ENCODE data around the gene TMED1. TPM values are rescaled to one million over a fixed set of nuclear protein-coding genes. Genes with fewer than 3 reads are reported as not detected.

Gene TMED1
- total and polyA plus RNA-seq, 2 donors (not counting 3 experiments of a cell fraction or from before 2014, with no cell fraction given), result 31.2 to 60.4 TPM

GRCh38 chr19:10835089-10835753 lies 791 bp downstream of the TMED1 start:
- Histone ChIP-seq H3K4me2 (ENCODE audit: insufficient read depth, low read length) (peak overlapping the region; percentile 36), H3K4me1 (ENCODE audit: control insufficient read depth, extremely low read depth, insufficient read depth, low read length) (peaks cover 9% of the 10 kb centered on the region), H3K9me3 (replicated peaks; ENCODE audit: control insufficient read depth, insufficient read depth, low read length) (no peaks in the 10 kb centered on the region), H3K27me3 (ENCODE audit: control insufficient read depth in 2 of 2, insufficient read depth in 2 of 2, low read length in 2 of 2) (no peaks in the 10 kb centered on the region), H2AFZ (ENCODE audit: low read depth, low read length) (no peak overlapping the region), H3K36me3 (ENCODE audit: control insufficient read depth in 2 of 2, extremely low read depth in 1 of 2, insufficient read depth in 2 of 2, low read length in 2 of 2) (peaks cover 0 to 20% of the 10 kb centered on the region in 2 experiments), H3K9ac (replicated peaks; ENCODE audit: extremely low read depth, insufficient read depth, low read length) (no peak overlapping the region), H3K4me3 (replicated peaks in 1 of 3; ENCODE audit: insufficient read depth in 1 of 3, low read depth in 1 of 3, low read length in 3 of 3) (peak overlapping the region in 1 of 3 experiments; percentile 27), H3K9me1 (replicated peaks; ENCODE audit: control insufficient read depth, extremely low read depth, insufficient read depth, low read length) (no peaks in the 10 kb centered on the region), H3K79me2 (ENCODE audit: control insufficient read depth, insufficient read depth, low read length) (no peaks in the 10 kb centered on the region), H3K27ac (ENCODE audit: insufficient read depth, low read depth, low read length) (no peak overlapping the region), H4K20me1 (replicated peaks; ENCODE audit: control insufficient read depth, extremely low read depth, insufficient read depth, low read length) (no peaks in the 10 kb centered on the region)
- ChIA-PET POLR2A (no interaction called here), CTCF (interaction anchor here (0.6 to 3.6 kb wide), 9 partner anchors 10 to 117 kb away, joined by 4 to 41 read pairs (median 13); partner anchors contain the start of genes CARM1 and DNM2)
- intact Hi-C loops (cut with micrococcal nuclease), result loop anchor here (1.0 kb wide), 1 partner anchor 22 kb away; no protein-coding TSS in a partner anchor
- FAIRE-seq (peak; percentile 100), DNase-seq (ENCODE audit: low read depth, low spot score) (peak; percentile 21)
- TF ChIP-seq POLR2A (IDR thresholded peaks at IDR 0.05; ENCODE audit: low read depth, low read length) (no peak), POLR2AphosphoS5 (IDR thresholded peaks at IDR 0.05; ENCODE audit: insufficient read depth, low read depth, low read length) (peak; percentile 58)
- dilution Hi-C loops (cut with MboI; ENCODE audit: extremely low pct_ligation_motif_present, low sequenced_read_pairs), result no loop called here
- no TSS peak for BruUV-seq (replicated peaks)

DNA sequence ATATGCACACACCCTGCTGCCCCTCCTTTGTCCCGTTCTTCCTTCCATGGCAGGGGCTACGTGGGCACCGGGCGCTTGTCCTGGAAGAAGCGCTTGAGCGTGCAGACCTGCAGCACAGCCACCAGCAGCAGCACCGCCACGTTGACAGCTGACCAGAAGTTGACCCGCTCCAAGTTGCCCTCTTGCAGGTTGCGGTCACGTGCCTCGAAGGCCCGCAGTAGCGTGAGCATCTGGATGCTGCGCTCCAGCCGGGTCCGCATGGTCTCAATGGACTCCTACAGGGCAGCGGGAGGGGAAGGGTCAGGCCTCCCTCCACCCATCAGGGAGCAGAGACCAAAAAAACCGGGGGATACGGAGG lies 3.1 kb downstream of the TMED1 start:
- no peaks in the 10 kb centered on the region for H4K20me1 ChIP-seq (replicated peaks; ENCODE audit: control insufficient read depth, extremely low read depth, insufficient read depth, low read length)
- intact Hi-C loops (cut with micrococcal nuclease), result no loop called here
- no peak overlapping the region for H3K9ac ChIP-seq (replicated peaks; ENCODE audit: extremely low read depth, insufficient read depth, low read length)
- no peaks in the 10 kb centered on the region for H3K9me1 ChIP-seq (replicated peaks; ENCODE audit: control insufficient read depth, extremely low read depth, insufficient read depth, low read length)
- no peak for FAIRE-seq
- no peaks in the 10 kb centered on the region for H3K79me2 ChIP-seq (ENCODE audit: control insufficient read depth, insufficient read depth, low read length)
- no peak overlapping the region for H3K27ac ChIP-seq (ENCODE audit: insufficient read depth, low read depth, low read length)
- ChIA-PET CTCF (no interaction called here), POLR2A (no interaction called here)
- BruUV-seq (replicated peaks), result no TSS peak
- H3K4me2 ChIP-seq (ENCODE audit: insufficient read depth, low read length), result no peak overlapping the region
- H3K9me3 ChIP-seq (replicated peaks; ENCODE audit: control insufficient read depth, insufficient read depth, low read length), result no peaks in the 10 kb centered on the region
- dilution Hi-C loops (cut with MboI; ENCODE audit: extremely low pct_ligation_motif_present, low sequenced_read_pairs), result no loop called here
- no peak overlapping the region for H2AFZ ChIP-seq (ENCODE audit: low read depth, low read length)
- DNase-seq (ENCODE audit: low read depth, low spot score), result no peak
- H3K4me1 ChIP-seq (ENCODE audit: control insufficient read depth, extremely low read depth, insufficient read depth, low read length), result peaks cover 9% of the 10 kb centered on the region
- no peaks in the 10 kb centered on the region for H3K27me3 ChIP-seq (ENCODE audit: control insufficient read depth in 2 of 2, insufficient read depth in 2 of 2, low read length in 2 of 2)
- H3K36me3 ChIP-seq (ENCODE audit: control insufficient read depth in 2 of 2, extremely low read depth in 1 of 2, insufficient read depth in 2 of 2, low read length in 2 of 2), result peaks cover 0 to 28% of the 10 kb centered on the region in 2 experiments
- H3K4me3 ChIP-seq (replicated peaks in 1 of 3; ENCODE audit: insufficient read depth in 1 of 3, low read depth in 1 of 3, low read length in 3 of 3), result no peak overlapping the region
- TF ChIP-seq FOS (IDR thresholded peaks at IDR 0.05; ENCODE audit: borderline replicate concordance, insufficient read depth, low read length) (no peak), MAX (IDR thresholded peaks at IDR 0.05; ENCODE audit: insufficient read depth, insufficient read length) (no peak), MYC (IDR thresholded peaks at IDR 0.05; ENCODE audit: low read depth, low read length) (no peak), EZH2 (IDR thresholded peaks at IDR 0.05; ENCODE audit: borderline replicate concordance, low read depth, low read length, severe bottlenecking) (no peak), JUN (IDR thresholded peaks at IDR 0.05; ENCODE audit: borderline replicate concordance, insufficient read depth, insufficient read length, low read depth) (no peak), POLR2A (IDR thresholded peaks at IDR 0.05; ENCODE audit: low read depth, low read length) (no peak), GATA2 (IDR thresholded peaks at IDR 0.05; ENCODE audit: insufficient read depth, insufficient read length, low read depth, low read length) (no peak), POLR2AphosphoS5 (IDR thresholded peaks at IDR 0.05; ENCODE audit: insufficient read depth, low read depth, low read length) (no peak), CTCF (IDR thresholded peaks at IDR 0.05; ENCODE audit: extremely low read depth in 1 of 2, insufficient read depth in 1 of 2, low read depth in 1 of 2, low read length in 2 of 2) (no peak)

Measured in endothelial cell of umbilical vein (primary cell).